GM19468 (cell line): ENCODE measurements around the gene SPINK4.
A peak's percentile ranks its signal among the peaks of the same experiment; 100 is the strongest.

ENCODE experiments used
- ATAC-seq: cut with Tn5 transposase; IDR thresholded peaks from one replicate; pipeline ENCODE4 v1.9.1; 2021; ENCODE audit warnings: mild to moderate bottlenecking, moderate library complexity, moderate number of reproducible peaks; ENCODE audit not compliant: unreplicated experiment; ENCODE audit errors: extremely low read depth

The SPINK4 gene

GRCh38 chr9:33289496-33289895 lies 49.5 kb downstream of the SPINK4 start:
- ATAC-seq = no peak

- ATAC-seq = peak; percentile 20
Observed at GRCh38 chr9:33289936-33290246, 49.9 kb downstream of the SPINK4 start.

GRCh38 chr9:33290247-33291030 lies 50.5 kb downstream of the SPINK4 start, which contains the start of gene NFX1:
Gene NFX1, plus strand, starts transcription at chr9:33290516. Its CDS starts 57 bp downstream, at chr9:33290573.
- ATAC-seq = peak; percentile 82

DNA sequence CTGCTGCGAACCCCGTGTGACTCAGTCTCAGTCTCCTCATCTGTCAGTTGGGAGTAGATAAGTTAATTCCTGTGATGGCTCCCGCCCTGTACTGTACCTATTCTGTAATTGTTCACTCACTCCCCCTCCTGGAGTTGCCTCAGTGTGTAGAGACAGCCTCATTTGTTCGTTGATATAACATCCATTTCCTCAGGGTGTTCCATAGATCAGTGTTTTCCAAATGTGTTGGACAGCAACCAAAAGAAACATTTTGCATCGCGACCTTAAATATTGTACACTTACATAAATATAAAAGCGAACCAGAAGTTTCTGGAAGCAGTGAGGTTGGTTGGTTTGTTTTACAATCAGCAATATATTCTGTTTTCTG lies 51.0 kb downstream of the SPINK4 start:
- ATAC-seq = no peak

DNA sequence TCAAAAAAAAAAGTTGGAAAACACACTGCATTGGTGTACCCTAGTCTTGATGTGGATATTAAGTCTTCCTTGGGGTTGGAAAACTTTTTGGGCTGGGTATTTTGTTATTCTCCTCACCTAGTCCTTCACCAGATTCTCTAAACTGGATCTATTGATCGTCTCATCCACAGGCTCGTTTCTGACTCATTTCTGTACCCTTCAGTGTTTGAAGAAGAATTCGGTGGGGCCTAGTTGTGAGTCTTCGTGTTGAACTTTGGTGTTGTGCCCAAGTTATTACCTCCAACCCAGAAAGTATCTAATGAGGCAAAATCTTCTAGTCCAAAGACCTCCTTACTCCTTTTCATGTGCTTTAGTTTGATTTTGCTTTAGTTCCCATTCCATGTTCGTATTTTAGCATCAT lies 51.9 kb downstream of the SPINK4 start:
- ATAC-seq = no peak

GRCh38 chr9:33293782-33294181 lies 53.8 kb downstream of the SPINK4 start:
- no peak for ATAC-seq

- no peak for ATAC-seq
Observed at GRCh38 chr9:33294670-33295432, 54.9 kb downstream of the SPINK4 start.

DNA sequence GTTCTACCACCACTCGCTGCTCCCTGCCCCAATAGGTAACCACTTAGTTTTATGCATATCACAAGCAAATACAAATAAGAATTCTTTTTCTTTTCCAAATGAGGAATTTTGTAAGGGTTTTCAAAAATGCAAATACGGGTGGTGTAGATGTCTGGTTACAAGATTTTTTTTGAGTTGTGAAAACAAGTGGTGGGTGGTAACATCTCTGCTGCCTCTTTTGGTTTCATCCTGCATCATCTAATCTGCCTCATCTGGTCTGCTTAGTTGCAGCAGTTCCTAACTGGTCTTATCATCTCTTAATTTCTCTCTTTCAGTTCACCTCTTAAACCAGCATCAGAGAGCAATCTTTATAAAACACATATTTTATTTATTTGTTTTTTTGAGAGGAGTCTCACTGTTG lies 55.6 kb downstream of the SPINK4 start:
- no peak for ATAC-seq

DNA sequence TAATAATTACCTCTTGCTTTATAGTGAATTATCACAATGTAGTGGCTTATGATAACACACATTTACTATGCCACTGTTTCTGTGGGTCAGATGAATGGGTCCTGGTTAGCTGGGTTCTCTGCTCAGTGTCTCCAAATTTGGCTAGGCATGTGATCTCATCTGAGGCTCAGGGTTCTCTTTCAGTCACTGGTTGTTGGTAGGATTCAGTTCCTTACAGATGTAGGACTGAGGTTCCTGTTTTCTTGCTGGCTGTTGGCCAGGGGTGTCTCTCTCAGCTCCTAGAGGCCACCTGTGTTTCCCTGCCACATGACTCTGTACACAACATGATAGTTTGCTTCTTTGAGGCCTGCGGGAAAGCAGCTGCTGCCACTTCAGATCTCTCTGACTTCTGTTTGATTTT lies 57.5 kb downstream of the SPINK4 start:
- peak; percentile 97 for ATAC-seq
